GM19452 (cell line): ENCODE measurements around the gene GADD45G.

Experiments used
- ATAC-seq: cut with Tn5 transposase; IDR thresholded peaks from one replicate; pipeline ENCODE4 v1.9.1; 2021; ENCODE audit not compliant: unreplicated experiment

GADD45G gene

GRCh38 chr9:89592213-89592815, 12.5 kb upstream of the GADD45G start:
- no peak for ATAC-seq

GRCh38 chr9:89592963-89593726, 11.7 kb upstream of the GADD45G start:
- no peak for ATAC-seq

GRCh38 chr9:89593727-89594427, 10.9 kb upstream of the GADD45G start:
- ATAC-seq: no peak

GRCh38 chr9:89594811-89595550, 9.8 kb upstream of the GADD45G start:
- ATAC-seq: no peak

- no peak for ATAC-seq
Observed at GRCh38 chr9:89595646-89596045, 9.2 kb upstream of the GADD45G start.

- no peak for ATAC-seq
Observed at GRCh38 chr9:89596937-89597555, 7.8 kb upstream of the GADD45G start.

- no peak for ATAC-seq
Observed at GRCh38 chr9:89597711-89598362, 7.0 kb upstream of the GADD45G start.

- ATAC-seq: no peak
Observed at GRCh38 chr9:89598363-89598713, 6.5 kb upstream of the GADD45G start.

GRCh38 chr9:89598926-89599325, 5.9 kb upstream of the GADD45G start:
- ATAC-seq: no peak

- ATAC-seq: no peak
Observed at GRCh38 chr9:89600831-89601230, 4.0 kb upstream of the GADD45G start.

GRCh38 chr9:89601306-89601705, 3.5 kb upstream of the GADD45G start:
- no peak for ATAC-seq

- no peak for ATAC-seq
Observed at GRCh38 chr9:89601856-89602562, 2.8 kb upstream of the GADD45G start.

- no peak for ATAC-seq
Observed at GRCh38 chr9:89602978-89603766, 1.6 kb upstream of the GADD45G start.

- no peak for ATAC-seq
Observed at GRCh38 chr9:89603767-89604665, 796 bp upstream of the GADD45G start.

- no peak for ATAC-seq
Observed at GRCh38 chr9:89605465-89606048, 745 bp downstream of the GADD45G start.

- ATAC-seq: no peak
Observed at GRCh38 chr9:89606049-89606623, 1.3 kb downstream of the GADD45G start.

- ATAC-seq: no peak
Observed at GRCh38 chr9:89606624-89607311, 2.0 kb downstream of the GADD45G start.
